NCI-H1105 (cell line): Measurements from ENCODE around the gene ZNF516.
"Not testable (repeated sequence)": the region's sequence is repeated elsewhere in the genome, so short reads cannot be mapped to it uniquely, and the experiment has no call there.

Source experiments
- DNase-seq: peaks from one replicate; lab custom pipeline; 2025; lab: John Stamatoyannopoulos, UW

The ZNF516 gene

GRCh38 chr18:76495006-76495370 is at the start of gene ZNF516:
TSS of gene ZNF516 (minus strand) at chr18:76495242. CDS start at chr18:76443054, 52,188 bp downstream.
- peak; percentile 39 for DNase-seq

- no peak for DNase-seq
Observed at GRCh38 chr18:76538846-76539245, 43.8 kb upstream of the ZNF516 start.

- DNase-seq = no peak
Observed at GRCh38 chr18:76537621-76538020, 42.6 kb upstream of the ZNF516 start.

- DNase-seq = not testable (repeated sequence)
Observed at GRCh38 chr18:76536593-76536992, 41.6 kb upstream of the ZNF516 start.

GRCh38 chr18:76532875-76533274 is 37.8 kb upstream of the ZNF516 start:
- DNase-seq = no peak

- no peak for DNase-seq
Observed at GRCh38 chr18:76530846-76531245, 35.8 kb upstream of the ZNF516 start.

GRCh38 chr18:76530391-76530790 is 35.3 kb upstream of the ZNF516 start:
- DNase-seq = no peak

- DNase-seq = no peak
Observed at GRCh38 chr18:76529433-76529811, 34.4 kb upstream of the ZNF516 start.

GRCh38 chr18:76528477-76529432 is 33.7 kb upstream of the ZNF516 start:
- peak; percentile 10 for DNase-seq

GRCh38 chr18:76525911-76526310 is 30.9 kb upstream of the ZNF516 start:
- DNase-seq = no peak

- DNase-seq = peak; percentile 82
Observed at GRCh38 chr18:76524900-76525698, 30.1 kb upstream of the ZNF516 start.

- DNase-seq = no peak
Observed at GRCh38 chr18:76524477-76524876, 29.4 kb upstream of the ZNF516 start.

- DNase-seq = no peak
Observed at GRCh38 chr18:76522551-76522950, 27.5 kb upstream of the ZNF516 start.

- DNase-seq = no peak
Observed at GRCh38 chr18:76522122-76522503, 27.1 kb upstream of the ZNF516 start.

- DNase-seq = no peak
Observed at GRCh38 chr18:76521417-76522121, 26.5 kb upstream of the ZNF516 start.

- DNase-seq = no peak
Observed at GRCh38 chr18:76518860-76519538, 24.0 kb upstream of the ZNF516 start.

- no peak for DNase-seq
Observed at GRCh38 chr18:76518123-76518859, 23.2 kb upstream of the ZNF516 start.

- DNase-seq = no peak
Observed at GRCh38 chr18:76515576-76515975, 20.5 kb upstream of the ZNF516 start.

- DNase-seq = no peak
Observed at GRCh38 chr18:76514573-76514972, 19.5 kb upstream of the ZNF516 start.

- DNase-seq = no peak
Observed at GRCh38 chr18:76507830-76508385, 12.9 kb upstream of the ZNF516 start.
